ENCODE measurements around the gene LRG1.
"Not testable (repeated sequence)": the region's sequence is repeated elsewhere in the genome, so short reads cannot be mapped to it uniquely, and the experiment has no call there.

LRG1 gene

DNA sequence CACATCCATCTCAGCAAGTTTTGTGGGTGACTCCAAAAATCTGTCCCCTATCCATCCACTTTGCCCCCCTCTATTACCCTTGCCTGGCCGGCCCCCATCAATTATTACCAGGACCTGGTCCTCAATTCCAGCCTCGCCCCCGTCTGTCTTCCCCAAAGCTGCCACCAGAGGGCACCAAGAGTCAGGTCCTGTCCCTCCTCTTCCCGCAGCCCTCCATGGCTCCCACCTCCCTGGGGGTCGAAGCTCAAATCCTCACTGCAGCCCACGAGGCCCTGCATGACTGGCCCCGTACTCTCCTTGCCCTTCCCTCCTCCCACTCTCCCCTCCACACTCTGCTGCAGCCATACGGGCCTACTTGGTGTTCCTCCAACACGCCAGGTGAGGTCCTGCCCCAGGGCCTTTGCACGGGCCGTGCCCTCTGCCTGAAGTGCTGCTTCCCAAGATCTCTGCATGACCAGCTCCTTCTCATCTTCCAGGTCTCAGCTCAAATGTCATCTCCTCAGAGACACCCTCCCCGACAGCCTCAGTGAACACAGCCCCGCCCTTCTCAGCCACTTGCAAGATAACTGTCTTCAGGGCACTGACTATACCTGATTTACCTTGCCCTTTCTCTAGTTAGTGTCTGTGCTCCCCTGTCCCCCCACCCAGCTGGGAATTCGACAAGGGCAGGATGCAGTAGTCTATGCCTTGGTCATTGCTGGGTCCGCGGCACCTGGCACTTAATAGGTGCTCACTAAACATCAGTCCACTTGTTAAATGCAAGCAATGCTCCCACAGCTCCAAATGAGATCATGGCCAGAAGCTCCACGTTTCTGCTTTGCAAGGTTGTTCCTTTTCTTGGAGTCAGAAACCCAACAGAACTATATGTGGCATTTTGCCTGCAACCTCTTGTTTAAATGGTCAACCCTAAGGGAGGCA, 36.4 kb upstream of the LRG1 start:
- DNase-seq (ENCODE audit: low read depth): peak; percentile 54

- DNase-seq (ENCODE audit: low read depth): no peak
Observed at GRCh38 chr19:4575267-4576015, 35.6 kb upstream of the LRG1 start.

DNA sequence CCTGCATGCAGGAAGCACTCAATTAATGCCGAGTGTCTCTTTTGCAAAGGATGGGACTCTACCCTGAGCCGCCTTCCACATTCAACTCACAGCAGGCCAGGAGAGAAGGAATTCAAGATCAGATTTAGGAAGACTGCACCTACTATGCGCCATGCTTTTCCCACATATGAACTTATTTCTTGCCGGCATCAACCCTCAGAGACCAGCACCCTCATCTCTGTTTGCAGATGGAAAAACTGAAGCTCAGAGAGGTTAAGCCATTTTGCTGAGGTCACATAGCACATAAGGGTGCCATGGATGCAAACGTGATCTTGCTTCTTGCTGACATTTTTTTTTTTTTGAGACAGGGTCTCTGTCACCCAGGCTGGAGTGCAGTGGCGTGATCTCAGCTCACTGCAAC, 33.8 kb upstream of the LRG1 start:
- DNase-seq (ENCODE audit: low read depth): no peak

GRCh38 chr19:4571305-4571917, 31.6 kb upstream of the LRG1 start:
- no peak for DNase-seq (ENCODE audit: low read depth)

- no peak for DNase-seq (ENCODE audit: low read depth)
Observed at GRCh38 chr19:4570916-4571304, 31.1 kb upstream of the LRG1 start.

DNA sequence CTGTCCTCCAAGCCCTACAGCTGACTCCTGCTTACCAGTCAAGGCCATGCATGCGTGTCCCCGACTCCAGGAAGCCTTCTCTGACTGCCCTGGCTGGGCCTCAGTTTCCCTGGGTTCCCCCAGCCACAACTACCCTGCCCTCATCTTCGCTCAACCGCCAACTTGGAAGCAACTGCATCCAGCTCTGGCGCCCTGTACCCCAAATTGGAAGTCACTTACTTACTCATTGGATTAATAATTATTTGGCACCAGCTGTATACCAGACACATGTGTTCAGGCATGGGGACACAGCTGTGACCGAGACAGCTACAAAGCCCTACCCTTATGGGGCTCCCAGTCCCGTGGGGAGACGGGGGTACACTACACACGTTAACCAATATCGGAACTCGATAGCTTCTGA, 30.6 kb upstream of the LRG1 start:
- no peak for DNase-seq (ENCODE audit: low read depth)

DNA sequence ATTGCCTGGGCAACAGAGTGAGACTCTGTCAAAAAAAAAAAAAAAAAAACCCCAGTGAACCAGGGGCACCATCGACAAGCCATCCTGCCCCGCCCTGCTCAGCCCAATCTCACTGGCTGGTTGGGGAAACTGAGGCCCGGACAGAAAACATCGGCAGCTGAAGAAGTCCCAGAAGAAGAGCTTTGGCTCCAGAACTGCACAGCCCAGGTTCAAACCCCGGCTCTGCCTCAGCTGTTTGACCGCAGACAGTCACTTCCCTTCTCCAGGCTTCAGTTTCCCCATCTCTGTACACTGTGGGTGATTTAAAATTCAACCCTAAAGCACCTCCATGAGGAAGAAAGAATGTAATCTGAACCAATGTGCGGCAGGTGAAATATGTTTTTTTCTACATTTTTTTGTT, 29.1 kb upstream of the LRG1 start:
- DNase-seq (ENCODE audit: low read depth): no peak

GRCh38 chr19:4567584-4568071, 27.8 kb upstream of the LRG1 start:
- peak; percentile 44 for DNase-seq (ENCODE audit: low read depth)

GRCh38 chr19:4566402-4567051, 26.7 kb upstream of the LRG1 start:
- no peak for DNase-seq (ENCODE audit: low read depth)

DNA sequence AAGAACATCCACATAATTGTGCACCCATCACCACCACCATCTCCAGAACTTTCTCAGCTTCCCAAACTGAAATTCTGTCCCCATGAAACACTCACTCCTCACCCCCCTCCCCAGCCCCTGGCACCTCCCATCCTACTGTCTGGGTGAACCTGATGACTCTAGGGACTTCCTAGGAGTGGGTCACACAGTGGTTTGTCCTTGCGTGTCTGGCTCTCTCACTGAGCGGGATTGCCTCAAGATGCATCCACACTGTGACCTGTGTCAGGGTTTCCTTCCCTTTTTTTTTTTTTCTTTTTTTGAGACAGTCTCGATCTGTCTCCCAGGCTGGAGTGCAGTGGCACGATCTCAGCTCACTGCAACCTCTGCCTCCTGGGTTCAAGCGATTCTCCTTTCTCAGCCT, 23.7 kb upstream of the LRG1 start:
- DNase-seq (ENCODE audit: low read depth): not testable (repeated sequence)

DNA sequence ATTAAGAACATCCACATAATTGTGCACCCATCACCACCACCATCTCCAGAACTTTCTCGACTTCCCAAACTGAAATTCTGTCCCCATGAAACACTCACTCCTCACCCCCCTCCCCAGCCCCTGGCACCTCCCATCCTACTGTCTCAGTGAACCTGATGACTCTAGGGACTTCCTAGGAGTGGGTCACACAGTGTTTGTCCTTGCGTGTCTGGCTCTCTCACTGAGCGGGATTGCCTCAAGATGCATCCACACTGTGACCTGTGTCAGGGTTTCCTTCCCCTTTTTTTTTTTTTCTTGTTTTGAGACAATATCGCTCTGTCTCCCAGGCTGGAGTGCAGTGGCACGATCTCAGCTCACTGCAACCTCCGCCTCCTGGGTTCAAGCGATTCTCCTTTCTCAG, 22.2 kb upstream of the LRG1 start:
- DNase-seq (ENCODE audit: low read depth): not testable (repeated sequence)

DNA sequence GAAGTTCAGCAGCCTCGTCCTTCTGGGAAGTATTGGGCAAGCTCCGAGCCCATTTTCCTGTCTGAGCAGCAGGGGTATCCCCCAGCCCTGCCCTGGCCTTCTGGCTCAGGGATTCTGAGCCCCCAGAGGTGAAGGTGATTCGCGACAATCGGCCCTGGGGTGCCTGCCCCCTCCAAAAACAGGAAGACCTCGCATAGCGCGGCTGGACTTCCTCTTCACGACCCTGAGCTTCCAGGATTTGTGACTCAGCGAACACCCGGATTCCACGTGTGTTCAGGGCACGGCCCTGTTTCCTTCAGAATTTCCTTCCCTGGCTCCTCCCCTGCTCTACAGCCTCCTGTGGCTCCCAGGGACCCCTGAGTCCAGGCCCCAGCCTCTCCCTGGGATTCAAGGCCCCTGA, 19.7 kb upstream of the LRG1 start, which contains the start of gene SEMA6B:
Gene SEMA6B (minus strand): TSS at position 116 of the 400 bp plus-strand sequence. CDS start 1,227 bp downstream, outside the sequence.
- DNase-seq (ENCODE audit: low read depth): no peak

DNA sequence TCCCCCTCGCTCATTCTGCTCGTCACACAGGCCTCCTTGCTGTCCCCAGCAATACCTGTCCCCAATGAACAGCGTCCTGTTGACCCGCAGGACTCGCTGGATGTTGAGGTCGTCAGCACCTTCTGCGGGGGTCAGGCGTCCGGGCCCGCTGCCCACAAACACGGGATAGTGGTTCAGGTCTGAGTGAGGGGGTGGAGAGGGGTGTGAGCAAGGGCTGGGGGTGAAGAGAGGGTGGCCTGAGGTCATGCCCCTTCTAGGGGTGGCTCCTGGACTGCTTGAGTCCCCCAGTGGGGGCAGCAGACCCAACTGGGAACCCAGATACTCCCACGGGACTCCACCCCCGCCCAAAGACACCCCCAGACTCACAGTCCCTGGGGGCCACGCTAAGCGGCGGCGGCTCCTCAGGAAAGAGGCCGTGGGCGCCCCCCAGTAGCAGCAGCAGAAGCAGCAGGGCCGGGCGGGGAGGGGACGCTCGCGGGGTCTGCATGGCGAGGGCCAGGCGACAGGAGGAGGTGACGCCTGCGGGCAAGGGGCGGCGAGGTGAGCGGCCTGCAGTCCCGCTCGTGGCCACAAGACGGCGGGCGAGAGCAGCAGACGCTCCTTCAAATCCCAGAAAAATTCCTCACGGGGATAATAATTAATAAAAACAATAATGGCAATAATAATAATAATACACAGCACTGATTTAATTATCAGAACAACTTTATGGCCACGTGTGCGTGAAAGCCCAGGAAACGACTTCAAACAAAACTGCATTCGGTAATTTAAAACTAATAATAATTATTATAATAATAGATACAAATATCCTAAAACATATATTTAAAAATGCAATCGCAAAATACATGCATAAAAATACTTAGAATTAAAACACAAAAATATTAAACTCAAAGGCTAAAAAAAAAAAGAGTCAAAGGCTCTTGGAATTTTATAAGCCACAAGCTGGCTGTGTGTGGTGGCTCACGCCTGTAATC, 18.4 kb upstream of the LRG1 start:
- no peak for DNase-seq (ENCODE audit: low read depth)

- DNase-seq (ENCODE audit: low read depth): no peak
Observed at GRCh38 chr19:4557144-4557970, 17.5 kb upstream of the LRG1 start.

DNA sequence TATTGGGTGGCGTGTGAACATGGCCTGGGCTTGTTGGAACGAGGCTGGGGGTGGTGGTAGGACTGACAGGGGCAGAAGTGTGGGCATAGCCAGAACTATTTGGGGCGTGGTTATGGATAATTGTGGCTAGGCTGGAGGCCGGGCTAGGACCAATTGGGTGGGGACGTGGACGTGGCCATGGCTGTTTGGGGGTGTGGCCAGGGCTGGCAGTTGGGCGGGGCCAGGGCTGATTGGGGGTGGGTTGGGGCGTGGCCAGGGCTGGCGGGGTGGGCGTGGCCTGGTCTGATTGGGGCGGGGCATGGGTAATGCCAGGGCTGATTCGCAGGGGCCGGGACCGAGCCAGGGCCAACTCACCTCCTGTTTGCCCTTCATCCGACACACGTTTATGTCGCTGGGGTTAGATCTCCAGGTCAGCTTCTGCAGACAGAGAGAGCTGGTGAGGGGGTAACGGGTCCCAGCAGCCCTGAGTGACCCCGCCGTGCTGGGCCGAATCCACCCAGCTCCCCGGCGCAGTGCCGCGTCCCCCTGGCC, 16.8 kb upstream of the LRG1 start:
- no peak for DNase-seq (ENCODE audit: low read depth)

DNA sequence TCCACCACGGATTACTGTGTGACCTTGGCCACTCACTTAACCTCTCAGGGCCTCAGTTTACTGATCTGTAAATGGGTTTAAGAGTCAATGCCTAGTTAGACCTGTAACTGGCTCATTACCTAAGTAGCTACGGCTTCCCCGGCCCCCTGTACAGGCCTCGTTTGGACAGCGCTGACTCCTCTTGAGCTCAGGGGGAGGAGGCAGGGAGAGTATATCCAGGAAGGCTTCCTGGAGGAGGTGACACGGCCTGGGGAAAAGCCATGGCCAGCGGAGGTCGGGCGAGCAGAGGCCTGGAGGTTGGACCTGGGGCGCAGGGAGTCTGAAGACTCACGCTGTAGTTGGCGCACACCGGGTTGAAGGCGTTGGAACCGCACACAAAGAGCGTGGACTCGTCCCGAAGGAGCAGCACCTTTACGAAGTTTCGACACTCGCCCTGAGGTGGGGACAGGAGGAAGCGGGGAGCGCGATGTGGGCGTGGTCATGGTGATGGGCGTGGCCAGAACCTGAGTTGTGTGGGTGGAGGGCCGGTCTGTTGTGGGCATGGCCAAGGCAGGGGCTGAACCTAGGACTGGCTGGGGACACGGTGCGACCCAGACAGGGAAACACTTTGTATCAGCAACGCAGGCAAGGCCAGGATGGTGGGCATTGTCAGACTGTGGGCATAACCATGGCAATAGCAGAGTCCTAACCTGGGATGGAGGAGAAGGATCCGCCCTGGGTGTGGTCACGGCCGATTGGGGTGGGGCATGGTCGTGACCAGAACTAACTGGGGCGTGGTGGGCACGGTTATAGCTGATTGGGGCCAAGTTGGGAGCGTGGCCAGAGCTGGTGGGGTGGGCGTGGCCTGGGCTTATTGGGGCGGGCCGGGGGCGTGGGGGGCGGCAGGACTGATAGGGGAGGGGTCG, 16.1 kb upstream of the LRG1 start:
- no peak for DNase-seq (ENCODE audit: low read depth)

DNA sequence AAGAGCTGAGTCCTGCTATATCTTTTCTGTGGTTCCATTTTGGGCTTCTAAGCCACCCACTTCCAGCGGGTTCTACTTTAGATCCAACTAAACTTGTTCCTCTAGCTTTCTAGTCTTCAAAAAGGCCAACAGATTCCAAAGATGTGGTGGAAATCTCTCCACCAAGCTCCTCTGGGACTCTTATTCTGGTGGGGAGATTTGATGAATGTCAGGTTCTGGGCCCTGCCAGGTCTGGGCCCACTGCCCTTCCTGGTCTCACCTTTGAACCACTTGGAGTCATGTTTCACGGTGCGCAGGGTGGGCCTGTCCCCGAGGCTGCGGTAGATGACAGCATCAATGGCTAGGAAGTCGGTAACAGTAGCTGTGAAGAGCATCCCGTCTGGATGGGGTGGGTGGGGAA, 14.9 kb upstream of the LRG1 start:
- no peak for DNase-seq (ENCODE audit: low read depth)

DNA sequence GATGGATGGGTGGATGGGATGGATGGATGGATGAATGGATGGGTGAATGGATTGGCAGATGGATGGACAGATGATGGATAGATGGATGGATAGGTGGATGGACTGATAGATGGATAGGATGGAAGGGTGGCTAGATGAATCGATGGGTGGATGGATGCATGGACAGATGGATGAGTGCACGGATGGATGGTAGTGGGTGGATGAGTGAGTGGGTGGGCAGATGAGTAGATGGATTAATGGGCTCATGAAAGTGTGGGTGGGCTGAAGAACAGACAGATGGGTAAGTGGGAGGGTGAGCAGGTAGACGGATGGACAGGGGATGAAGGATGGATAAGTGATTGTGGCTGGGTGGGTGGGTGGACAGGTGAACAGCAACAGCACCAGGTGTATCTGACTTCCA, 13.9 kb upstream of the LRG1 start:
- DNase-seq (ENCODE audit: low read depth): no peak

Measured in T follicular helper cell (primary cell).